Measurements from ENCODE around the gene HMX1. TPM values are rescaled to one million over a fixed set of nuclear protein-coding genes. Genes with fewer than 3 reads are reported as not detected.

Gene HMX1
- total RNA-seq, 1 donor from 2014 or later, result not detected

GRCh38 chr4:8909548-8909947 is 37.9 kb upstream of the HMX1 start:
- no peak for ATAC-seq

- ATAC-seq, result no peak
These were observed 36.7 kb upstream of the HMX1 start for GRCh38 chr4:8908206-8908893.

- no peak for ATAC-seq
These were observed 36.1 kb upstream of the HMX1 start for GRCh38 chr4:8907596-8908205.

GRCh38 chr4:8906991-8907595 is 35.5 kb upstream of the HMX1 start:
- ATAC-seq, result no peak

GRCh38 chr4:8906668-8906970 is 35.0 kb upstream of the HMX1 start:
- no peak for ATAC-seq

GRCh38 chr4:8905773-8906667 is 34.4 kb upstream of the HMX1 start:
- ATAC-seq, result no peak

GRCh38 chr4:8905226-8905772 is 33.7 kb upstream of the HMX1 start:
- no peak for ATAC-seq

GRCh38 chr4:8904666-8905065 is 33.0 kb upstream of the HMX1 start:
- no peak for ATAC-seq

GRCh38 chr4:8904041-8904501 is 32.4 kb upstream of the HMX1 start:
- ATAC-seq, result no peak

- no peak for ATAC-seq
These were observed 29.7 kb upstream of the HMX1 start for GRCh38 chr4:8901335-8901734.

GRCh38 chr4:8900588-8900987 is 28.9 kb upstream of the HMX1 start:
- no peak for ATAC-seq

GRCh38 chr4:8898419-8898818 is 26.8 kb upstream of the HMX1 start:
- ATAC-seq, result no peak

- peak; percentile 88 for ATAC-seq
These were observed 25.9 kb upstream of the HMX1 start for GRCh38 chr4:8897251-8898167.

- no peak for ATAC-seq
These were observed 24.9 kb upstream of the HMX1 start for GRCh38 chr4:8896506-8896905.

- no peak for ATAC-seq
These were observed 24.4 kb upstream of the HMX1 start for GRCh38 chr4:8896071-8896470.

- ATAC-seq, result no peak
These were observed 23.7 kb upstream of the HMX1 start for GRCh38 chr4:8895295-8895694.

- no peak for ATAC-seq
These were observed 22.8 kb upstream of the HMX1 start for GRCh38 chr4:8894424-8894816.

GRCh38 chr4:8893624-8894423 is 22.2 kb upstream of the HMX1 start:
- no peak for ATAC-seq

GRCh38 chr4:8893227-8893623 is 21.6 kb upstream of the HMX1 start:
- ATAC-seq, result no peak

GRCh38 chr4:8892556-8893226 is 21.1 kb upstream of the HMX1 start:
- no peak for ATAC-seq
